A673 (cell line): ENCODE results near the gene GRAMD1A. TPM values are rescaled to one million over a fixed set of nuclear protein-coding genes. Genes with fewer than 3 reads are reported as not detected.
"Not testable (repeated sequence)": the region's sequence is repeated elsewhere in the genome, so short reads cannot be mapped to it uniquely, and the experiment has no call there.

Experiments used
- BruUV-seq: library from RNA; stranded (reverse); fragments of 400-500 nt; replicated peaks from 2 replicates; lab custom pipeline; 2021; lab: Mats Ljungman, UMichigan
- CTCF ChIA-PET: fragments of 300-600 bp; sonication (Branson Sonifier 250); formaldehyde crosslinking; loops from one replicate; lab custom pipeline; 2022; ENCODE audit warnings: antibody characterized with exemption; lab: Charles Lee
- POLR2A ChIA-PET: fragments of 300-600 bp; sonication (Branson Sonifier 250); formaldehyde crosslinking; loops from one replicate; lab custom pipeline; 2022; ENCODE audit warnings: antibody characterized with exemption; ENCODE audit not compliant: low non-redundant PET; lab: Charles Lee
- DNase-seq: peaks from one replicate; pipeline ENCODE4 v3.0.0-alpha.2; 2015; ENCODE audit warnings: low spot score
- H3K27ac ChIP-seq: fragments of 200-600 bp; sonication (generic); 2 replicates; pipeline ENCODE4 v1.5.1; 2016; ENCODE audit warnings: mixed run types, low read depth, mild to moderate bottlenecking, mixed read lengths, antibody characterized with exemption, low read length; ENCODE audit not compliant: poor library complexity, severe bottlenecking
- H3K27me3 ChIP-seq: fragments of 200-600 bp; sonication (generic); replicated peaks from 2 replicates; pipeline ENCODE4 v1.6.1; 2017; ENCODE audit warnings: mixed run types, low read depth, mild to moderate bottlenecking, mixed read lengths, antibody characterized with exemption, low read length; ENCODE audit not compliant: insufficient read depth, poor library complexity
- H3K36me3 ChIP-seq: fragments of 200-600 bp; sonication (generic); 2 replicates; pipeline ENCODE4 v1.6.1; 2016; ENCODE audit warnings: mixed run types, mild to moderate bottlenecking, mixed read lengths, antibody characterized with exemption, low read length; ENCODE audit not compliant: insufficient read depth, poor library complexity, severe bottlenecking
- H3K4me1 ChIP-seq: fragments of 200-600 bp; sonication (generic); 2 replicates; pipeline ENCODE4 v1.6.1; 2017; ENCODE audit warnings: mixed run types, mild to moderate bottlenecking, mixed read lengths, antibody characterized with exemption, low read length; ENCODE audit not compliant: insufficient read depth, poor library complexity, severe bottlenecking
- H3K4me3 ChIP-seq: fragments of 200-600 bp; sonication (generic); 2 replicates; pipeline ENCODE4 v1.5.1; 2016; ENCODE audit warnings: low read depth, mixed run types, mild to moderate bottlenecking, mixed read lengths, low read length; ENCODE audit not compliant: poor library complexity, severe bottlenecking
- H3K9me3 ChIP-seq: fragments of 200-600 bp; sonication (generic); 2 replicates; pipeline ENCODE4 v1.6.1; 2016; ENCODE audit warnings: mixed run types, low read depth, mild to moderate bottlenecking, mixed read lengths, antibody characterized with exemption, low read length; ENCODE audit not compliant: poor library complexity, severe bottlenecking
- EZH2 ChIP-seq: fragments of 200-600 bp; sonication (generic); IDR thresholded peaks from 2 replicates; pipeline ENCODE4 v1.6.1; 2017; ENCODE audit warnings: borderline replicate concordance, low read depth, mild to moderate bottlenecking, mixed read lengths, antibody characterized with exemption, low read length; ENCODE audit not compliant: poor library complexity, severe bottlenecking
- intact Hi-C: fragments of 100-400 bp; cut with micrococcal nuclease; formaldehyde crosslinking; loops from one replicate; pipeline ENCODE4 v1.10.0; 2022; ENCODE audit not compliant: unreplicated experiment
- total RNA-seq: library from RNA; stranded (reverse); gene quantifications from 2 replicates; pipeline ENCODE4 v1.2.3, GENCODE V29; 2021
- TF ChIP-seq, protein P1 (sequence below): fragments of 300-800, 200-600 bp; sonication (generic); conservative IDR thresholded peaks from 2 replicates; pipeline ENCODE4 v1.5.1; 2017; ENCODE audit warnings: low read depth, mild to moderate bottlenecking, antibody characterized with exemption, low read length, moderate library complexity, mixed read lengths

The GRAMD1A gene
- total RNA-seq, 1 experiment from 2014 or later = 87.3 TPM

GRCh38 chr19:35027009-35027408 is 26.9 kb downstream of the GRAMD1A start:
- no peak for DNase-seq
- no peaks in the 10 kb centered on the region for H3K27me3 ChIP-seq
- H3K4me3 ChIP-seq = no peak overlapping the region
- no peaks in the 10 kb centered on the region for H3K4me1 ChIP-seq
- ChIA-PET POLR2A (no interaction called here), CTCF (no interaction called here)
- BruUV-seq = no TSS peak
- intact Hi-C loops = no loop called here
- no peaks in the 10 kb centered on the region for H3K9me3 ChIP-seq
- H3K27ac ChIP-seq = no peak overlapping the region
- no peak for TF ChIP-seq EZH2
- peaks cover 35% of the 10 kb centered on the region for H3K36me3 ChIP-seq

DNA sequence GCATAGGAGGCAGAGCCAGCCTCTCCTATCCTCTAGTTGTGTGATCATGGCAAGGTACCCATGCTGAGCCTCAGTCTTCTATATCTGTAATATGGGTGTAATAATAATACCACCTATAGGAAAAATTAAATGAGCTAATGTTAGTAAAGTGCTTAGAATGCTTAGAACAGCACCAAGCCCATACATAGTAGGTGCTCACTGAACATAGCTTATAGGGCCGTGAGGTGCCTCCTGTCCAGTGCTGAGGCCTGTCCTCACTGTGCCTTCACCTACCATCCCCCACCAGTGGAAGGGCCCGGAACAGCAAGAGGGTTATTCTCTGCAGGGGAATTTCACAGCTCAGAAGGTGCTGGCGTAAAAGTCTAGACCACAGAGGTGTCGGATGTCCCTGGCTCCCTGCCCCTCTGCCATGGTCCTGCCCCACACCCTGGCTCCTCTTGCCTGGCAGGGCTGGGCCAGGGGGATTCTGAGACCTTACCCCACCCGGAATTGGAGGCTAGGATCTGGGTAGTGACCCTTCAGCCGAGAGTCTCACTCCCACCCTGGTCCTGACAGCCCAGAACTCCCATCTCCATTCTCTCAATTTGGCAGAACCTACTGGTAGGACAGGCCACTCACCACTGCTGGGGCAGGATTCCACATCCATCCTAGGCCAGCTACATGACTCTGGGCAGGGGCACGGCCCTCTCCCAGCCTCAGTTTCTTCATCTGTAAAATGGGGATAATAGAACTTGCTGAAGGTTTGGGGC is 27.9 kb downstream of the GRAMD1A start:
- no peak overlapping the region for H3K4me3 ChIP-seq
- BruUV-seq = no TSS peak
- no peaks in the 10 kb centered on the region for H3K9me3 ChIP-seq
- no peak overlapping the region for H3K27ac ChIP-seq
- intact Hi-C loops = no loop called here
- H3K36me3 ChIP-seq = peaks cover 29% of the 10 kb centered on the region
- no peak for DNase-seq
- TF ChIP-seq, protein P1, sequence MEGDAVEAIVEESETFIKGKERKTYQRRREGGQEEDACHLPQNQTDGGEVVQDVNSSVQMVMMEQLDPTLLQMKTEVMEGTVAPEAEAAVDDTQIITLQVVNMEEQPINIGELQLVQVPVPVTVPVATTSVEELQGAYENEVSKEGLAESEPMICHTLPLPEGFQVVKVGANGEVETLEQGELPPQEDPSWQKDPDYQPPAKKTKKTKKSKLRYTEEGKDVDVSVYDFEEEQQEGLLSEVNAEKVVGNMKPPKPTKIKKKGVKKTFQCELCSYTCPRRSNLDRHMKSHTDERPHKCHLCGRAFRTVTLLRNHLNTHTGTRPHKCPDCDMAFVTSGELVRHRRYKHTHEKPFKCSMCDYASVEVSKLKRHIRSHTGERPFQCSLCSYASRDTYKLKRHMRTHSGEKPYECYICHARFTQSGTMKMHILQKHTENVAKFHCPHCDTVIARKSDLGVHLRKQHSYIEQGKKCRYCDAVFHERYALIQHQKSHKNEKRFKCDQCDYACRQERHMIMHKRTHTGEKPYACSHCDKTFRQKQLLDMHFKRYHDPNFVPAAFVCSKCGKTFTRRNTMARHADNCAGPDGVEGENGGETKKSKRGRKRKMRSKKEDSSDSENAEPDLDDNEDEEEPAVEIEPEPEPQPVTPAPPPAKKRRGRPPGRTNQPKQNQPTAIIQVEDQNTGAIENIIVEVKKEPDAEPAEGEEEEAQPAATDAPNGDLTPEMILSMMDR = no peak
- TF ChIP-seq EZH2 = no peak
- H3K27me3 ChIP-seq = no peaks in the 10 kb centered on the region
- ChIA-PET POLR2A (no interaction called here), CTCF (no interaction called here)
- H3K4me1 ChIP-seq = no peaks in the 10 kb centered on the region

GRCh38 chr19:35028600-35028885 is 28.4 kb downstream of the GRAMD1A start:
- H3K4me1 ChIP-seq, BruUV-seq, H3K9me3 ChIP-seq, POLR2A ChIA-PET, DNase-seq, H3K27me3 ChIP-seq, H3K4me3 ChIP-seq, intact Hi-C loops, H3K27ac ChIP-seq: not testable (repeated sequence)
- peaks cover 24% of the 10 kb centered on the region for H3K36me3 ChIP-seq
- CTCF ChIA-PET = interaction anchor here (0.7 kb wide), 1 partner anchor 38 kb away, joined by 3 read pairs; no protein-coding TSS in a partner anchor

DNA sequence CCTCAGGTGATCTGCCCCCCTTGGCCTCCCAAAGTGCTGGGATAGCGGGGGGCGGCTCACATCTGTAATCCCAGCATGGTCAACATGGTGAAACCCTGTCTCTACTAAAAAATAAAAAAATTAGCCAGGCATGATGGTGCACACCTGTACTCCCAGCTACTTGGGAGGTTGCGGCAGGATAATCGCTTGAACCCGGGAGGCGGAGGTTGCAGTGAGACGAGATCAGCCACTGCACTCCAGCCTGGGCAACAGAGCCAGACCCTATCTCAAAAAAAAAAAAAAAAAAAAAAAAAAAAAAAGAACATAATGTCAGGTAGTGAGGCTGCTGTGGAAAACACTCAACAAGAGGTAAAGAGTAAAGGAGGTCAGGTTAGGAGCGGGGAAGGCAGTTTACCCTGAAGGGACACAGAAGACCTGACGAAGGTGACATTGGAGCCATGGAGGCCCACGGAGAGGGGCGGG is 29.2 kb downstream of the GRAMD1A start:
- H3K4me3 ChIP-seq, DNase-seq, BruUV-seq, H3K4me1 ChIP-seq, H3K27me3 ChIP-seq, POLR2A ChIA-PET, H3K27ac ChIP-seq, intact Hi-C loops, H3K9me3 ChIP-seq: not testable (repeated sequence)
- peaks cover 16% of the 10 kb centered on the region for H3K36me3 ChIP-seq
- CTCF ChIA-PET = interaction anchor here (0.7 kb wide), 2 partner anchors 38 to 102 kb away, joined by 3 to 4 read pairs; no protein-coding TSS in a partner anchor
